ENCODE measurements around the gene GATA3. TPM values are rescaled to one million over a fixed set of nuclear protein-coding genes. Genes with fewer than 3 reads are reported as not detected.

GATA3 gene
- total and polyA plus RNA-seq, 2 experiments from 2014 or later, result 0.23 TPM; not detected in 1

DNA sequence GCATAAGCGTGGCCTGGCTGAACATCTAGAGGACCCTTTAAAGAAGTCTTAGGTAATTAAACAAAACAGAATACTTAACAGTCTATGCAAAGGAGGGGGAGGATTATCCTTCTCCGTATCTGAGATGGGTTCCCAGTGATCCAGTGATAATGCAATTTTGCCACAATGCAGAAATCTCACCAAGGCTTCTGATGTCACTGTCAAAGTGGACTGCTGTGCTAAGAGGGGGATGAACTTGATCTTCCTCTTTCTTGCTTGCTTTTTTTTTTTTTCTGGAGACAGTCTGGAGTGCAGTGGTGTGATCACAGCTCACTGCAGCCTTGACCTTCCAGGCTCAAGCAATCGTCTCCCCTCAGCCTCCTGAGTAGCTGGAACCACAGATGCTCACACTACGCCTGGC lies 30.8 kb downstream of the GATA3 start:
- no peak for DNase-seq (ENCODE audit: low spot score)
- Mint-ChIP-seq H3K27ac (no peak overlapping the region), H3K36me3 (ENCODE audit: low read depth) (no peaks in the 10 kb centered on the region), H3K9me3 (no peaks in the 10 kb centered on the region), H3K4me1 (peaks cover 7% of the 10 kb centered on the region; the same call in 2 of the 3 replicates), H3K4me3 (no peak overlapping the region), H3K27me3 (ENCODE audit: insufficient read depth, low read depth, poor library complexity) (peaks cover 4% of the 10 kb centered on the region)
- H3K27ac ChIP-seq (ENCODE audit: low read depth), result no peak overlapping the region
- no peak overlapping the region for H3K4me3 ChIP-seq
- no peaks in the 10 kb centered on the region for H3K36me3 ChIP-seq (ENCODE audit: insufficient read depth)
- no peaks in the 10 kb centered on the region for H3K9me2 ChIP-seq (ENCODE audit: insufficient read depth)
- H3K79me2 ChIP-seq (replicated peaks; ENCODE audit: insufficient read depth), result no peaks in the 10 kb centered on the region
- H3F3A ChIP-seq (replicated peaks; ENCODE audit: low read depth), result no peaks in the 10 kb centered on the region
- TF ChIP-seq ZNF114 (CRISPR knock-in tag; IDR thresholded peaks at IDR 0.05) (no peak), NANOG (IDR thresholded peaks at IDR 0.05; ENCODE audit: borderline replicate concordance) (no peak), CREB1 (CRISPR knock-in tag; IDR thresholded peaks at IDR 0.05; ENCODE audit: low read depth) (no peak), POLR2AphosphoS5 (IDR thresholded peaks at IDR 0.05; ENCODE audit: low read depth) (no peak), EZH2 (IDR thresholded peaks at IDR 0.05; ENCODE audit: low read depth, unreplicated experiment) (no peak), JUNB (IDR thresholded peaks at IDR 0.05; ENCODE audit: unreplicated experiment) (no peak), EZH2phosphoT487 (IDR thresholded peaks at IDR 0.05; ENCODE audit: unreplicated experiment) (no peak), ZNF331 (CRISPR knock-in tag; IDR thresholded peaks at IDR 0.05; ENCODE audit: low read depth) (no peak), STAT1 (IDR thresholded peaks at IDR 0.05; ENCODE audit: unreplicated experiment) (no peak)
- TF ChIP-seq, protein P1, sequence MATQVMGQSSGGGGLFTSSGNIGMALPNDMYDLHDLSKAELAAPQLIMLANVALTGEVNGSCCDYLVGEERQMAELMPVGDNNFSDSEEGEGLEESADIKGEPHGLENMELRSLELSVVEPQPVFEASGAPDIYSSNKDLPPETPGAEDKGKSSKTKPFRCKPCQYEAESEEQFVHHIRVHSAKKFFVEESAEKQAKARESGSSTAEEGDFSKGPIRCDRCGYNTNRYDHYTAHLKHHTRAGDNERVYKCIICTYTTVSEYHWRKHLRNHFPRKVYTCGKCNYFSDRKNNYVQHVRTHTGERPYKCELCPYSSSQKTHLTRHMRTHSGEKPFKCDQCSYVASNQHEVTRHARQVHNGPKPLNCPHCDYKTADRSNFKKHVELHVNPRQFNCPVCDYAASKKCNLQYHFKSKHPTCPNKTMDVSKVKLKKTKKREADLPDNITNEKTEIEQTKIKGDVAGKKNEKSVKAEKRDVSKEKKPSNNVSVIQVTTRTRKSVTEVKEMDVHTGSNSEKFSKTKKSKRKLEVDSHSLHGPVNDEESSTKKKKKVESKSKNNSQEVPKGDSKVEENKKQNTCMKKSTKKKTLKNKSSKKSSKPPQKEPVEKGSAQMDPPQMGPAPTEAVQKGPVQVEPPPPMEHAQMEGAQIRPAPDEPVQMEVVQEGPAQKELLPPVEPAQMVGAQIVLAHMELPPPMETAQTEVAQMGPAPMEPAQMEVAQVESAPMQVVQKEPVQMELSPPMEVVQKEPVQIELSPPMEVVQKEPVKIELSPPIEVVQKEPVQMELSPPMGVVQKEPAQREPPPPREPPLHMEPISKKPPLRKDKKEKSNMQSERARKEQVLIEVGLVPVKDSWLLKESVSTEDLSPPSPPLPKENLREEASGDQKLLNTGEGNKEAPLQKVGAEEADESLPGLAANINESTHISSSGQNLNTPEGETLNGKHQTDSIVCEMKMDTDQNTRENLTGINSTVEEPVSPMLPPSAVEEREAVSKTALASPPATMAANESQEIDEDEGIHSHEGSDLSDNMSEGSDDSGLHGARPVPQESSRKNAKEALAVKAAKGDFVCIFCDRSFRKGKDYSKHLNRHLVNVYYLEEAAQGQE (IDR thresholded peaks at IDR 0.05; ENCODE audit: unreplicated experiment), result no peak
- TF ChIP-seq, protein P2, sequence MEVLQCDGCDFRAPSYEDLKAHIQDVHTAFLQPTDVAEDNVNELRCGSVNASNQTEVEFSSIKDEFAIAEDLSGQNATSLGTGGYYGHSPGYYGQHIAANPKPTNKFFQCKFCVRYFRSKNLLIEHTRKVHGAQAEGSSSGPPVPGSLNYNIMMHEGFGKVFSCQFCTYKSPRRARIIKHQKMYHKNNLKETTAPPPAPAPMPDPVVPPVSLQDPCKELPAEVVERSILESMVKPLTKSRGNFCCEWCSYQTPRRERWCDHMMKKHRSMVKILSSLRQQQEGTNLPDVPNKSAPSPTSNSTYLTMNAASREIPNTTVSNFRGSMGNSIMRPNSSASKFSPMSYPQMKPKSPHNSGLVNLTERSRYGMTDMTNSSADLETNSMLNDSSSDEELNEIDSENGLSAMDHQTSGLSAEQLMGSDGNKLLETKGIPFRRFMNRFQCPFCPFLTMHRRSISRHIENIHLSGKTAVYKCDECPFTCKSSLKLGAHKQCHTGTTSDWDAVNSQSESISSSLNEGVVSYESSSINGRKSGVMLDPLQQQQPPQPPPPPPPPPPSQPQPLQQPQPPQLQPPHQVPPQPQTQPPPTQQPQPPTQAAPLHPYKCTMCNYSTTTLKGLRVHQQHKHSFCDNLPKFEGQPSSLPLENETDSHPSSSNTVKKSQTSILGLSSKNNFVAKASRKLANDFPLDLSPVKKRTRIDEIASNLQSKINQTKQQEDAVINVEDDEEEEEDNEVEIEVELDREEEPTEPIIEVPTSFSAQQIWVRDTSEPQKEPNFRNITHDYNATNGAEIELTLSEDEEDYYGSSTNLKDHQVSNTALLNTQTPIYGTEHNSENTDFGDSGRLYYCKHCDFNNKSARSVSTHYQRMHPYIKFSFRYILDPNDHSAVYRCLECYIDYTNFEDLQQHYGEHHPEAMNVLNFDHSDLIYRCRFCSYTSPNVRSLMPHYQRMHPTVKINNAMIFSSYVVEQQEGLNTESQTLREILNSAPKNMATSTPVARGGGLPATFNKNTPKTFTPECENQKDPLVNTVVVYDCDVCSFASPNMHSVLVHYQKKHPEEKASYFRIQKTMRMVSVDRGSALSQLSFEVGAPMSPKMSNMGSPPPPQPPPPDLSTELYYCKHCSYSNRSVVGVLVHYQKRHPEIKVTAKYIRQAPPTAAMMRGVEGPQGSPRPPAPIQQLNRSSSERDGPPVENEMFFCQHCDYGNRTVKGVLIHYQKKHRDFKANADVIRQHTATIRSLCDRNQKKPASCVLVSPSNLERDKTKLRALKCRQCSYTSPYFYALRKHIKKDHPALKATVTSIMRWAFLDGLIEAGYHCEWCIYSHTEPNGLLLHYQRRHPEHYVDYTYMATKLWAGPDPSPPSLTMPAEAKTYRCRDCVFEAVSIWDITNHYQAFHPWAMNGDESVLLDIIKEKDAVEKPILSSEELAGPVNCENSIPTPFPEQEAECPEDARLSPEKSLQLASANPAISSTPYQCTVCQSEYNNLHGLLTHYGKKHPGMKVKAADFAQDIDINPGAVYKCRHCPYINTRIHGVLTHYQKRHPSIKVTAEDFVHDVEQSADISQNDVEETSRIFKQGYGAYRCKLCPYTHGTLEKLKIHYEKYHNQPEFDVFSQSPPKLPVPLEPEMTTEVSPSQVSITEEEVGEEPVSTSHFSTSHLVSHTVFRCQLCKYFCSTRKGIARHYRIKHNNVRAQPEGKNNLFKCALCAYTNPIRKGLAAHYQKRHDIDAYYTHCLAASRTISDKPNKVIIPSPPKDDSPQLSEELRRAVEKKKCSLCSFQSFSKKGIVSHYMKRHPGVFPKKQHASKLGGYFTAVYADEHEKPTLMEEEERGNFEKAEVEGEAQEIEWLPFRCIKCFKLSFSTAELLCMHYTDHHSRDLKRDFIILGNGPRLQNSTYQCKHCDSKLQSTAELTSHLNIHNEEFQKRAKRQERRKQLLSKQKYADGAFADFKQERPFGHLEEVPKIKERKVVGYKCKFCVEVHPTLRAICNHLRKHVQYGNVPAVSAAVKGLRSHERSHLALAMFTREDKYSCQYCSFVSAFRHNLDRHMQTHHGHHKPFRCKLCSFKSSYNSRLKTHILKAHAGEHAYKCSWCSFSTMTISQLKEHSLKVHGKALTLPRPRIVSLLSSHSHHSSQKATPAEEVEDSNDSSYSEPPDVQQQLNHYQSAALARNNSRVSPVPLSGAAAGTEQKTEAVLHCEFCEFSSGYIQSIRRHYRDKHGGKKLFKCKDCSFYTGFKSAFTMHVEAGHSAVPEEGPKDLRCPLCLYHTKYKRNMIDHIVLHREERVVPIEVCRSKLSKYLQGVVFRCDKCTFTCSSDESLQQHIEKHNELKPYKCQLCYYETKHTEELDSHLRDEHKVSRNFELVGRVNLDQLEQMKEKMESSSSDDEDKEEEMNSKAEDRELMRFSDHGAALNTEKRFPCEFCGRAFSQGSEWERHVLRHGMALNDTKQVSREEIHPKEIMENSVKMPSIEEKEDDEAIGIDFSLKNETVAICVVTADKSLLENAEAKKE (CRISPR knock-in tag; IDR thresholded peaks at IDR 0.05), result no peak
- TF ChIP-seq, protein P3, sequence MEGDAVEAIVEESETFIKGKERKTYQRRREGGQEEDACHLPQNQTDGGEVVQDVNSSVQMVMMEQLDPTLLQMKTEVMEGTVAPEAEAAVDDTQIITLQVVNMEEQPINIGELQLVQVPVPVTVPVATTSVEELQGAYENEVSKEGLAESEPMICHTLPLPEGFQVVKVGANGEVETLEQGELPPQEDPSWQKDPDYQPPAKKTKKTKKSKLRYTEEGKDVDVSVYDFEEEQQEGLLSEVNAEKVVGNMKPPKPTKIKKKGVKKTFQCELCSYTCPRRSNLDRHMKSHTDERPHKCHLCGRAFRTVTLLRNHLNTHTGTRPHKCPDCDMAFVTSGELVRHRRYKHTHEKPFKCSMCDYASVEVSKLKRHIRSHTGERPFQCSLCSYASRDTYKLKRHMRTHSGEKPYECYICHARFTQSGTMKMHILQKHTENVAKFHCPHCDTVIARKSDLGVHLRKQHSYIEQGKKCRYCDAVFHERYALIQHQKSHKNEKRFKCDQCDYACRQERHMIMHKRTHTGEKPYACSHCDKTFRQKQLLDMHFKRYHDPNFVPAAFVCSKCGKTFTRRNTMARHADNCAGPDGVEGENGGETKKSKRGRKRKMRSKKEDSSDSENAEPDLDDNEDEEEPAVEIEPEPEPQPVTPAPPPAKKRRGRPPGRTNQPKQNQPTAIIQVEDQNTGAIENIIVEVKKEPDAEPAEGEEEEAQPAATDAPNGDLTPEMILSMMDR (conservative IDR thresholded peaks at IDR 0.05; ENCODE audit: low read depth in 2 of 2), result no peak
- TF ChIP-seq, protein P4, sequence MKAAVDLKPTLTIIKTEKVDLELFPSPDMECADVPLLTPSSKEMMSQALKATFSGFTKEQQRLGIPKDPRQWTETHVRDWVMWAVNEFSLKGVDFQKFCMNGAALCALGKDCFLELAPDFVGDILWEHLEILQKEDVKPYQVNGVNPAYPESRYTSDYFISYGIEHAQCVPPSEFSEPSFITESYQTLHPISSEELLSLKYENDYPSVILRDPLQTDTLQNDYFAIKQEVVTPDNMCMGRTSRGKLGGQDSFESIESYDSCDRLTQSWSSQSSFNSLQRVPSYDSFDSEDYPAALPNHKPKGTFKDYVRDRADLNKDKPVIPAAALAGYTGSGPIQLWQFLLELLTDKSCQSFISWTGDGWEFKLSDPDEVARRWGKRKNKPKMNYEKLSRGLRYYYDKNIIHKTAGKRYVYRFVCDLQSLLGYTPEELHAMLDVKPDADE (IDR thresholded peaks at IDR 0.05), result no peak
- no peaks in the 10 kb centered on the region for H4K20me1 ChIP-seq (replicated peaks; ENCODE audit: insufficient read depth)
- no peaks in the 10 kb centered on the region; the same call in 1 of the 2 replicates for H3K4me1 ChIP-seq (ENCODE audit: insufficient read depth)
- no peak for ATAC-seq
- H3K27me3 ChIP-seq (ENCODE audit: insufficient read depth), result no peaks in the 10 kb centered on the region
- no peak overlapping the region for H2AFZ ChIP-seq
- no peak overlapping the region for H3K4me2 ChIP-seq

All from GM23338 (cell line).